ENCODE data around the gene ABCC5. TPM values are rescaled to one million over a fixed set of nuclear protein-coding genes. Genes with fewer than 3 reads are reported as not detected.
"Not testable (repeated sequence)": the region's sequence is repeated elsewhere in the genome, so short reads cannot be mapped to it uniquely, and the experiment has no call there.

ABCC5 gene
- total and polyA plus RNA-seq, 5 donors from 2014 or later = 12.4 to 27.1 (median 14.1) TPM

- ATAC-seq (ENCODE audit: low read depth in 2 of 2) (no peak), DNase-seq (no peak)
- Mint-ChIP-seq H3K27me3 (peaks cover 7% of the 10 kb centered on the region), H3K27ac (no peak overlapping the region), H3K36me3 (no peaks in the 10 kb centered on the region), H3K9me3 (no peaks in the 10 kb centered on the region), H3K4me3 (no peak overlapping the region), H3K4me1 (no peaks in the 10 kb centered on the region)
- Histone ChIP-seq H3K4me1 (ENCODE audit: control insufficient read depth, insufficient read depth, low read length, poor library complexity, severe bottlenecking) (no peaks in the 10 kb centered on the region), H3K27ac (ENCODE audit: insufficient read depth, low read length, poor library complexity, severe bottlenecking) (no peak overlapping the region), H3K27me3 (ENCODE audit: control insufficient read depth, insufficient read depth, low read length) (no peaks in the 10 kb centered on the region), H3K36me3 (ENCODE audit: control insufficient read depth, insufficient read depth, low read length) (no peaks in the 10 kb centered on the region), H3K9me3 (ENCODE audit: control insufficient read depth in 2 of 2, low read length in 2 of 2) (no peaks in the 10 kb centered on the region), H3K4me3 (ENCODE audit: low read depth, low read length) (no peak overlapping the region)
Measured at GRCh38 chr3:184045995-184046394, 28.3 kb upstream of the ABCC5 start.

- Histone ChIP-seq H3K9me3 (ENCODE audit: control insufficient read depth in 2 of 2, low read length in 2 of 2) (no peaks in the 10 kb centered on the region), H3K27ac (ENCODE audit: insufficient read depth, low read length, poor library complexity, severe bottlenecking) (no peak overlapping the region), H3K4me3 (ENCODE audit: low read depth, low read length) (no peak overlapping the region), H3K36me3 (ENCODE audit: control insufficient read depth, insufficient read depth, low read length) (no peaks in the 10 kb centered on the region), H3K4me1 (ENCODE audit: control insufficient read depth, insufficient read depth, low read length, poor library complexity, severe bottlenecking) (no peaks in the 10 kb centered on the region), H3K27me3 (ENCODE audit: control insufficient read depth, insufficient read depth, low read length) (no peaks in the 10 kb centered on the region)
- DNase-seq (no peak), ATAC-seq (ENCODE audit: low read depth in 2 of 2) (no peak)
- no peak overlapping the region for H3K4me3 Mint-ChIP-seq
- no peak overlapping the region for H3K27ac Mint-ChIP-seq
- peaks cover 11% of the 10 kb centered on the region for H3K27me3 Mint-ChIP-seq
- H3K9me3 Mint-ChIP-seq = no peaks in the 10 kb centered on the region
- H3K4me1 Mint-ChIP-seq = no peaks in the 10 kb centered on the region
- H3K36me3 Mint-ChIP-seq = no peaks in the 10 kb centered on the region
Measured at GRCh38 chr3:184042617-184043016, 24.9 kb upstream of the ABCC5 start.

GRCh38 chr3:184040010-184040409 is 22.3 kb upstream of the ABCC5 start:
- no peaks in the 10 kb centered on the region for H3K4me1 Mint-ChIP-seq
- no peaks in the 10 kb centered on the region for H3K4me1 ChIP-seq (ENCODE audit: control insufficient read depth, insufficient read depth, low read length, poor library complexity, severe bottlenecking)
- H3K27ac Mint-ChIP-seq = no peak overlapping the region
- no peaks in the 10 kb centered on the region for H3K27me3 ChIP-seq (ENCODE audit: control insufficient read depth, insufficient read depth, low read length)
- no peaks in the 10 kb centered on the region for H3K36me3 Mint-ChIP-seq
- H3K4me3 Mint-ChIP-seq = no peak overlapping the region
- no peak for ATAC-seq (ENCODE audit: low read depth in 2 of 2)
- H3K27ac ChIP-seq (ENCODE audit: insufficient read depth, low read length, poor library complexity, severe bottlenecking) = no peak overlapping the region
- no peaks in the 10 kb centered on the region for H3K36me3 ChIP-seq (ENCODE audit: control insufficient read depth, insufficient read depth, low read length)
- H3K9me3 Mint-ChIP-seq = no peaks in the 10 kb centered on the region
- no peak for DNase-seq
- H3K27me3 Mint-ChIP-seq = peaks cover 11% of the 10 kb centered on the region
- no peak overlapping the region for H3K4me3 ChIP-seq (ENCODE audit: low read depth, low read length)
- H3K9me3 ChIP-seq (ENCODE audit: control insufficient read depth in 2 of 2, low read length in 2 of 2) = no peaks in the 10 kb centered on the region

DNA sequence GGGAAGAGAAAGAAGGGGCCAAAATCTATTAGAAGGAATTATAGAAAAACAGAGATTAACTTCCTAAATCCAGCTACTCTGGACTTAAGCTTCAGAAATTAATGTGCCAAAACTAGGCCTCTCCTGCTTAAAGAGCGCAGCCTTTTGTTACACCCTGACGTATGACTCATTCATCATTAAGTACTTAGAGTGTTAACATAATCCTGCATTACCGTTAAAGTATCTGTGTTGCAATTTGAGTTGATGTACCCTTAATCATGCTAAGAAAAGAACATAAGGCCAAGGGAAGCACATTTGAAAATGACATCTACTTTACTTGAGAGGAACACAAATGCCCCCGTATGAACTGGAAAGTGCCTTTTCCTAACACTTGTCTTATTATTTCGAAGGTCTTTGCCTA is 21.7 kb upstream of the ABCC5 start:
- ATAC-seq (ENCODE audit: low read depth in 2 of 2) (no peak), DNase-seq (no peak)
- H3K36me3 Mint-ChIP-seq = no peaks in the 10 kb centered on the region
- peaks cover 11% of the 10 kb centered on the region for H3K27me3 Mint-ChIP-seq
- Histone ChIP-seq H3K27me3 (ENCODE audit: control insufficient read depth, insufficient read depth, low read length) (no peaks in the 10 kb centered on the region), H3K4me1 (ENCODE audit: control insufficient read depth, insufficient read depth, low read length, poor library complexity, severe bottlenecking) (no peaks in the 10 kb centered on the region), H3K9me3 (ENCODE audit: control insufficient read depth in 2 of 2, low read length in 2 of 2) (no peaks in the 10 kb centered on the region), H3K27ac (ENCODE audit: insufficient read depth, low read length, poor library complexity, severe bottlenecking) (no peak overlapping the region), H3K36me3 (ENCODE audit: control insufficient read depth, insufficient read depth, low read length) (no peaks in the 10 kb centered on the region), H3K4me3 (ENCODE audit: low read depth, low read length) (no peak overlapping the region)
- no peak overlapping the region for H3K4me3 Mint-ChIP-seq
- H3K27ac Mint-ChIP-seq = no peak overlapping the region
- H3K9me3 Mint-ChIP-seq = no peaks in the 10 kb centered on the region
- H3K4me1 Mint-ChIP-seq = no peaks in the 10 kb centered on the region

GRCh38 chr3:184038307-184038706 is 20.6 kb upstream of the ABCC5 start:
- not testable (repeated sequence) for H3K4me3 Mint-ChIP-seq; H3K4me1 ChIP-seq (ENCODE audit: control insufficient read depth, insufficient read depth, low read length, poor library complexity, severe bottlenecking); H3K27ac ChIP-seq (ENCODE audit: insufficient read depth, low read length, poor library complexity, severe bottlenecking); H3K4me3 ChIP-seq (ENCODE audit: low read depth, low read length); H3K9me3 ChIP-seq (ENCODE audit: control insufficient read depth in 2 of 2, low read length in 2 of 2); H3K36me3 Mint-ChIP-seq; H3K27ac Mint-ChIP-seq; ATAC-seq (ENCODE audit: low read depth in 2 of 2); H3K4me1 Mint-ChIP-seq; H3K27me3 ChIP-seq (ENCODE audit: control insufficient read depth, insufficient read depth, low read length); H3K9me3 Mint-ChIP-seq; H3K36me3 ChIP-seq (ENCODE audit: control insufficient read depth, insufficient read depth, low read length); DNase-seq
- H3K27me3 Mint-ChIP-seq = peaks cover 11% of the 10 kb centered on the region

DNA sequence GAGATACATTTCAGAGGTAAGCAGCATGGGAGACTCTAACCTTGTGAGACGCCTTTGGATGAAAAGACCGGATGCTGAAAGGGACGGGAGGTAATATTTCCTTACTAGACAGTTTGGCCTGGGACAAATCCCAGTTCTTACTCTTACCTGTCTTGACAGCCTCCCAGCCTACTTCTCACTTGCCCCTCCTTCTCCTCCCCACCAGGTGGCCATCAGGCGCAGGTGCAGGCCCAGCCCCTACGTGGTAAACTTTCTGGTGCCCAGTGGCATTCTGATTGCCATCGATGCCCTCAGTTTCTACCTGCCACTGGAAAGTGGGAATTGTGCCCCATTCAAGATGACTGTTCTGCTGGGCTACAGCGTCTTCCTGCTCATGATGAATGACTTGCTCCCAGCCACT is 20.1 kb upstream of the ABCC5 start:
- Histone ChIP-seq H3K9me3 (ENCODE audit: control insufficient read depth in 2 of 2, low read length in 2 of 2) (no peaks in the 10 kb centered on the region), H3K4me1 (ENCODE audit: control insufficient read depth, insufficient read depth, low read length, poor library complexity, severe bottlenecking) (no peaks in the 10 kb centered on the region), H3K27ac (ENCODE audit: insufficient read depth, low read length, poor library complexity, severe bottlenecking) (no peak overlapping the region), H3K4me3 (ENCODE audit: low read depth, low read length) (no peak overlapping the region), H3K36me3 (ENCODE audit: control insufficient read depth, insufficient read depth, low read length) (no peaks in the 10 kb centered on the region), H3K27me3 (ENCODE audit: control insufficient read depth, insufficient read depth, low read length) (no peaks in the 10 kb centered on the region)
- H3K27me3 Mint-ChIP-seq = peaks cover 8% of the 10 kb centered on the region
- no peak for ATAC-seq (ENCODE audit: low read depth in 2 of 2)
- H3K9me3 Mint-ChIP-seq = no peaks in the 10 kb centered on the region
- DNase-seq = no peak
- H3K4me1 Mint-ChIP-seq = no peaks in the 10 kb centered on the region
- H3K27ac Mint-ChIP-seq = no peak overlapping the region
- H3K36me3 Mint-ChIP-seq = no peaks in the 10 kb centered on the region
- H3K4me3 Mint-ChIP-seq = no peak overlapping the region

DNA sequence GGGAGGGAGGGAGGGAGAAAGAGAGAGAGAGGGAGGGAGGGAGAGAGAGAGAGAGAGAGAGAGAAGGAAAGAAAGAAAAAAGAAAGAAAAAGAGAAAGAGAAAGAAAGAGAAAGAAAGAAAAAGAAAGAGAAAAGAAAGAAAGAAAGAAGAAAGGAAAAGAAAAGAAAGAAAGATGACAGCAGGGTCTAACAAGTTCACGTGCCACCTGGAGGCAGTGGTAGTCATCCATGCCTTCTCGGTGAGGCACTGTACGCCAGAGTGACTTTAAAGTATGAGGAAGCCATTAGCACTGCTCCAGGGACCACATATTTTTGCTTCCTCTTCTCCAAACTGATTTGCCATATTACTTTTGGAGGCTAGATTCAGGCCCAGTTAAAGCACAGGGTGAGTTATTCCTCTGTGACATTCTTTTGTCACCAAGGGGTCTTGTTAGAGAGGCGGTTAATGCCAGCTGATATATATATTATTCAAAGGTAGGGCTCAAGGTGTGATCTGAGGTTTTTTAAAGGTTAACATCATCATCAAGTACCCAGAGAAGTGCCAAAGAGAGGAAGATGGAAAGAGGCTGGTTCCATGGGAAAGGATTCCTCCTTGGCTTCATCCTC is 13.6 kb upstream of the ABCC5 start, which contains the start of gene HTR3D:
Gene HTR3D, plus strand, starts transcription at position 556 of the 606 bp plus-strand sequence. Its CDS starts 0 bp downstream, at position 556.
- ATAC-seq (ENCODE audit: low read depth in 2 of 2) (no peak), DNase-seq (no peak)
- no peak within 1 kb of the TSS for H3K27ac Mint-ChIP-seq

DNA sequence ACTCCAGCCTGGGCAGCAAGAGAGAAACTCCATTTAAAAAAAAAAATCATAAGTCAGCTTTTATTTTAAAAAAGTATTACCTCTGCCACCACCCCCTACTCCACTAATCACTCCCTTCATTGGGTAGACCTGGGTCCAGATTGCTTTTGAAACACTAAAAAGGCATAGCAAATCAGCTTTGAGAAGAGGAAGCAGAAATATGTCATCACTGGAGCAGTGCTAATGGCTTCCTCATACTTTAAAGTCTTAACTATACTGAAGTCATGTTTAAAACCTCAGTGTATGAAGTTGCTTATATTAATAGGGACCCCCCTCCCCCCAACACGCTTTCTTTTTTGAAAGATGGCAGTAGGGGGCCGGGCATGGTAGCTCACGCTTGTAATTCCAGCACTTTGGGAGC is 12.9 kb upstream of the ABCC5 start:
- Mint-ChIP-seq H3K27ac (no peak overlapping the region), H3K27me3 (peaks cover 12% of the 10 kb centered on the region)

More for the DNA sequence above, 13.6 kb upstream of the ABCC5 start, which contains the start of gene HTR3D:
- Histone ChIP-seq H3K36me3 (ENCODE audit: control insufficient read depth, insufficient read depth, low read length) (no peaks in the 10 kb centered on the region), H3K27me3 (ENCODE audit: control insufficient read depth, insufficient read depth, low read length) (peaks cover 2% of the 10 kb centered on the region), H3K4me3 (ENCODE audit: low read depth, low read length) (no peak within 1 kb of the TSS), H3K4me1 (ENCODE audit: control insufficient read depth, insufficient read depth, low read length, poor library complexity, severe bottlenecking) (no peaks in the 10 kb centered on the region), H3K27ac (ENCODE audit: insufficient read depth, low read length, poor library complexity, severe bottlenecking) (no peak within 1 kb of the TSS), H3K9me3 (ENCODE audit: control insufficient read depth in 2 of 2, low read length in 2 of 2) (no peaks in the 10 kb centered on the region)
- no peak within 1 kb of the TSS for H3K4me3 Mint-ChIP-seq
- H3K36me3 Mint-ChIP-seq = no peaks in the 10 kb centered on the region
- no peaks in the 10 kb centered on the region for H3K9me3 Mint-ChIP-seq
- peaks cover 8% of the 10 kb centered on the region for H3K27me3 Mint-ChIP-seq
- H3K4me1 Mint-ChIP-seq = no peaks in the 10 kb centered on the region

More for the DNA sequence above, 12.9 kb upstream of the ABCC5 start:
- no peak overlapping the region for H3K4me3 Mint-ChIP-seq
- Histone ChIP-seq H3K4me1 (ENCODE audit: control insufficient read depth, insufficient read depth, low read length, poor library complexity, severe bottlenecking) (no peaks in the 10 kb centered on the region), H3K4me3 (ENCODE audit: low read depth, low read length) (no peak overlapping the region), H3K9me3 (ENCODE audit: control insufficient read depth in 2 of 2, low read length in 2 of 2) (no peaks in the 10 kb centered on the region), H3K27me3 (ENCODE audit: control insufficient read depth, insufficient read depth, low read length) (peaks cover 2% of the 10 kb centered on the region), H3K36me3 (ENCODE audit: control insufficient read depth, insufficient read depth, low read length) (no peaks in the 10 kb centered on the region), H3K27ac (ENCODE audit: insufficient read depth, low read length, poor library complexity, severe bottlenecking) (no peak overlapping the region)
- ATAC-seq (ENCODE audit: low read depth in 2 of 2) = no peak
- no peaks in the 10 kb centered on the region for H3K36me3 Mint-ChIP-seq
- DNase-seq = no peak
- no peaks in the 10 kb centered on the region for H3K9me3 Mint-ChIP-seq
- no peaks in the 10 kb centered on the region for H3K4me1 Mint-ChIP-seq
